G401 (cell line): ENCODE measurements around the gene MDM1. TPM values are rescaled to one million over a fixed set of nuclear protein-coding genes. Genes with fewer than 3 reads are reported as not detected.

Experiments
- DNase-seq: peaks from one replicate; pipeline ENCODE4 v3.0.0-alpha.2; 2015; ENCODE audit warnings: low spot score
- in situ Hi-C: cut with HindIII; loops from 2 replicates; pipeline ENCODE4 v1.10.0; 2016; ENCODE audit warnings: low sequenced_read_pairs, mixed read lengths
- total RNA-seq: library from RNA; depleted of rRNA; stranded (reverse); fragments of >200 nt; shearing (Covaris generic); gene quantifications from 2 replicates; pipeline ENCODE4 v1.2.3, GENCODE V29; 2014

Gene MDM1
- total RNA-seq, 1 experiment from 2014 or later: 12.8 TPM

GRCh38 chr12:68331500-68331868 is 678 bp downstream of the MDM1 start:
- in situ Hi-C loops: no loop called here
- DNase-seq: no peak

DNA sequence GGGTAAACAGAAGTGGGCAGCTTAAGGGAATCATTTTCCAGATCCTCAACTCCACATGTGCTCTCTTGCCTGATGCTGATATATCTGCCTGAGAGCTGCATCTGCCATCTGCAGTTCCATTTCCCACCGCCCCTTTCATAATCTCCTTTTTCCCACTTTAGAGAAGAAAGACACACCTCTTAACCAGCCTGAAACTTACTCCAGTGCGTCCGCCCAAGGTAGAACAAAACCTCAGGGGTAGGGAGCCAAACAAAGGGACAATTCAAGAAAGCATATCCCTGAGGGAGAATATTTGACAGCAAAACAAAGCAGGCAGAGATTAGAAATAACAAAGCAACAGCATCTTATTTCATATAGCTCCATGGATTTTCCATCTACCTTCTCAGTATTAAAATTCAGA is 4.3 kb downstream of the MDM1 start:
- in situ Hi-C loops: no loop called here

GRCh38 chr12:68326716-68327115 is 5.4 kb downstream of the MDM1 start:
- in situ Hi-C loops: no loop called here
- DNase-seq: no peak

More for the DNA sequence above, 4.3 kb downstream of the MDM1 start:
- DNase-seq: no peak

DNA sequence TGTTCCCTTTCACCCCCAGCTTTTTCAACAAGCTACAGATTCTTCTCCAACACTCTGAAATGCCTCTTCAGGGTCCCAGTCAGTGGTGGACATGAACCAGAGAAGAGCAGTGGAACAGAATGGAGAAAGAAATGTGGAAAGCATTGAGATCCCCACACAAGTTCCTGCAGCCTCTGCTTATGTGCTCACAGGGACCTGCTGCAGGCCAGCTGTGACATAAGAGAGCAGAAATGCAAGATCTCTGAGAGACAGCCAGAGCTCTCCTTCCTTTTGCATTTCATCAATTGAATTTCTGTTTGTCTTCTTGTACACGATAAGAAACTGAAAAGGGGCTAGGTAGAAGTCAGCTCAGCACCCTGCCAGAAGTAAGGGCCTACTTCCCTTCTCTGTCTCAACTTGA is 6.2 kb downstream of the MDM1 start:
- DNase-seq: no peak
- in situ Hi-C loops: no loop called here

DNA sequence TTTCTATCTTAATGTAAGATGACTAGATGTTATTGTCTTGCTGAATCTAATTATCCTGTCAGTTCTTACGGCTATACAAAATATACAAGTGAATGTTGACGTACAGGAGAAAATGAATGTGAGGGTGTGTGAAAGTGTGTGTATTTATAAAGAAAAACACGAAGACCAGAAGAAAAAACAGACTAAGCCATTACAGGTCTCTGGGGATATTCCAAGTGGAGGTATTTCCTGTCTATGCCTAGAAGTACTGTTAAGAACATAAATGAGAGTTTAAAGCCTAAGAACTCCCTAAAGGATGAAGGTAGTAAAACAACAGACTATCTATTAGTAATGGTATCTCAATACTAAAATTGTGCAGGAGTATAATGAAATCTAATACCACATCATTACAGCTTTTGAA is 7.6 kb downstream of the MDM1 start:
- DNase-seq: no peak
- in situ Hi-C loops: no loop called here

DNA sequence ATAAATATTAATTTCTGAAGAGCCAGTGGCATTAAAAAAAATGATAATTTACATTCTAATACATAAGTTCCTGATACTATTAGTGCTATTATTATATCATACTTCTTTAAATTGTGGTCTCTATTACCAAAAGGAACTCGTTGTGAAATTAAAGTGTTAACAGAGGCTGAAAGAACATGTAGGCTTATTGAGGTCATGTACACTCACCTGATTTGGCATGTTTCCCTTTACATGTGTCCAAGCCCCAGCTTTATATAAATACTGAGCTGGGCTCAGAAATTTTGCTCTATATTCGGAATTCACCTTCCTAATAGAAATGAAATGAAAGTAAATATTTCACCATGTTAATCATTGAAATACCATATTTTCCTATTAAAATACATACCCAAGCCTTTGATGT is 11.0 kb downstream of the MDM1 start:
- no peak for DNase-seq
- in situ Hi-C loops: no loop called here

GRCh38 chr12:68319988-68320623 is 12.1 kb downstream of the MDM1 start:
- in situ Hi-C loops: no loop called here
- DNase-seq: no peak

DNA sequence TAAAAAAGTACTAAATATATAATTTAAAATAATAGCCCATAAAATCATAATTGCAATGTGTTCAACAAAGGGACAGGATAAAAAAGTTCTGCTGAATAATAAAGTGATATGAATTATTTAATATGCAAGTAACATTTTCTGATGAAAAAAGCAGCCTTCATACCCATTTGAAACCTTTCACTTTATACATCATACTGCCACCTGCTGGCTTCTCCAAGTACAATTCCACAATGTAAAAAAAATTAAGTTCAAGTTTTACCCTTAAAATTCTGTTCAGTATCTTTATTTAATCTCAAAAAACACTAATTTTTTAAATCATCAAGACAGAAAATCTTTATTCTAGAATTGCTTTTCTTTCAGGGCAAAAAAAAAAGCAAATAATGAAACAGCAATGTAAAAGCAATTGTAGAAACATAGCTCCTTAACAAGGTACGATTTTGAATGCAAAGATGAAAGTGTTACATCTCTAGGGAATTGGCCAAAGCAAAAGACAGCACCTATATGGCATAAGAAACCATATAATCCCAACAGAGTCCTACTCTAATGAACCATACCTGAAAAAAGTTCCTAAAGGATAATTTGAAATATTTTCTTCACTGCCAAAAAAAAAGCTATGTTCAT is 15.0 kb downstream of the MDM1 start:
- peak; percentile 49 for DNase-seq
- in situ Hi-C loops: no loop called here

DNA sequence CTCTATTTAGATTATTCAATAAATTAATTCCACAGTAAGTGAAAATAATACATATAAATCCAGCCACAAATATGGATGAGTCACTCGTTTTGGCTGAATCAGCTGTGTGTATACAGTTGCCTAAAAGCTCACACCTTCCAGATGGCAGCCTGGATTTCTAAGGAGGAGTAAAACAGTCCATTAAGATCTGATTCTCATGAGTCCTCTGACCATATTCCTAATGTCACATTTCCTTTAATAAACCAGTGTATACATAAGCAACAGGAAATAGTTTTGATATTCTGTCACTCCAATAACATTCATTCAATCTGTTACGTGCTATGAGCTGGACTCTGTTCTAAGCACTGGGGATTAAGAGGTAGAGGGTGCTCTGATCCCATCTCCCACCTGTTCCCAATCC is 21.8 kb downstream of the MDM1 start:
- no peak for DNase-seq
- in situ Hi-C loops: no loop called here

DNA sequence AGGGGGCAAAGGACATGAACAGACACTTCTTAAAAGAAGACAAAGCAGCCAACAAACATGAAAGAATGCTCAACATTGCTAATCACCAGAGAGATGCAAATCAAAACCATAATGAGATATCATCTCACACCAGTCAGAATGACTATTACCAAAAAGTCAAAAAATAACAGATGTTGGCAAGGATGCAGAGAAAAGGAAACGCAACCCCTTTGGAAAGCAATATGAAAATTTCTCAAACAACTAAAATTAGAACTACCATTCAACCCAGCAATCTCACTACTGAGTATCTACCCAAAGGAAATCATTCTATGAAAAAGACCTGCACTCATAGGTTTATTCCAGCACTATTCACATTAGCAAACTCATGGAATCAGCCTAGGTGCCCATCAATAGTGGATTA is 25.6 kb downstream of the MDM1 start:
- no peak for DNase-seq
- in situ Hi-C loops: no loop called here

DNA sequence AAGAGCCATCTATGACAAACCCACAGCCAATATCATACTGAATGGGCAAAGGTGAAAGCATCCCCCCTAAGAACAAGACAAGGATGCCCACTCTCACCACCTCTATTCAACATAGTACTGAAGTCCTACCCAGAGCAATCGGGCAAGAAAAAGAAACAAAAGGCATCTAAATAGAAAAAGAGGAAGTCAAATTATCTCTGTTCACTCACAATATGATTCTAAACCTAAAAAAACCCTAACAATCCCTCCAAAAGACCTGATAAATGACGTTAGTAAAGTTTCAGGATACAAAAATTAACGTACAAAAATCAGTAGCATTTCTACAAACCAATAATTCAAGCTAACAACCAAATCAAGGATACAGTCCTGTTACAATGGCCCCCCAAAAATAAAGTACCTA is 26.9 kb downstream of the MDM1 start:
- no peak for DNase-seq
- in situ Hi-C loops: no loop called here

GRCh38 chr12:68304626-68305025 is 27.5 kb downstream of the MDM1 start:
- in situ Hi-C loops: no loop called here
- no peak for DNase-seq

DNA sequence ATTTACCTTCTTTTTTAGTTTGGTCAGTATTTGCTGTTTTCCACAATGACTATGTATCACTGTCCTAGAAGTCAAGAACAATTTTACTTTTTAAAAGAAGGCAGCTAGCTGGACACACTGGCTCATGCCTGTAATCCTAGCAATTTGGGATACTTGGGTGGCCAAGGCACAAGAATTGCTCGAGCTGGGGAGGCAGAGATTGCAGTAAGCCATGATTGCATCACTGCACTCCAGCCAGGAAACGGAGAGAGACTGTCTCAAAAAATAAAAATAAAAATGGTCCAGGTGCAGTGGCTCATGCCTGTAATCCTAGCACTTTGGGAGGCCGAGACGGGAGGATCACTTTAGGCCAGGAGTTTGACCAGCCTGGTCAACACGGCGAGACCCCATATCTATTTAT is 28.3 kb downstream of the MDM1 start:
- DNase-seq: no peak
- in situ Hi-C loops: no loop called here

DNA sequence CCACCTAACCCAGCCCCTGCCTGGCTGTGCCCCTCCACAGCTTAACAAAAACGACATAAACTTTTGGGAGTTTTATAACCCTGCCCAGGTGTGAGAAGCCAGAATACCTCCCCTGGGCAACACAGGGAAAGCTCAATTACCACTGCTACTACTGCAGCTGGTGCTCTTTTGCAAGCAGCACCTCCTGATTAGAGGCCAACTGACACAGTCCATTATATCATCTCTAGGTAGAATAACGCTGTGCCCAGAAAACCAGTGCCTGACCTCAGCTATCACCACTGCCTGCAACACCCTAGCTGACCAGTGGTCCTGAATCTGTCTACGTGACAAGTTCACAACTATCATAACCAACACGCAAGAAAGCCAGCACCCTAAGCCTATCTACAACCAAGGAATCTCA is 34.2 kb downstream of the MDM1 start:
- no peak for DNase-seq
- in situ Hi-C loops: no loop called here

GRCh38 chr12:68294251-68294650 is 37.9 kb downstream of the MDM1 start:
- DNase-seq: no peak
- in situ Hi-C loops: no loop called here

DNA sequence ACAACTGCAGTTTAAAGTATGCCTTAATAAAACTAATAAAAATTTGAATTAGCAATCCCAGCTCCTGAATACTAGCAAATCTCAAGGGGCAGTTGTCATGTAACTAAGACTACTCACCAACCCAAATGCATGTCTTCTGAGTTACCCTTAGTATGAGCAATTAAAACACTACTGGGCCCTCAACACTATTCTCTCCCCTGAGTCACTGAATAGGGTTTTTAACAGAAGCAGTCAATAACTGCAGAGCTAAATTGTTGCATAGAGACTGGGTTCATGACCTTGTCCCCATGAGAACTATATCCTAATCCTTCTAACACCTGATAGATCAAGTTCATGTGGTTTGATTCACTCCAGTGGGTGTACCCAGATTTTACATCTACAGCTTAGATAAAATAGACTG is 38.8 kb downstream of the MDM1 start:
- no peak for DNase-seq
- in situ Hi-C loops: no loop called here

GRCh38 chr12:68292151-68292943 is 39.8 kb downstream of the MDM1 start:
- DNase-seq: no peak
- in situ Hi-C loops: no loop called here

DNA sequence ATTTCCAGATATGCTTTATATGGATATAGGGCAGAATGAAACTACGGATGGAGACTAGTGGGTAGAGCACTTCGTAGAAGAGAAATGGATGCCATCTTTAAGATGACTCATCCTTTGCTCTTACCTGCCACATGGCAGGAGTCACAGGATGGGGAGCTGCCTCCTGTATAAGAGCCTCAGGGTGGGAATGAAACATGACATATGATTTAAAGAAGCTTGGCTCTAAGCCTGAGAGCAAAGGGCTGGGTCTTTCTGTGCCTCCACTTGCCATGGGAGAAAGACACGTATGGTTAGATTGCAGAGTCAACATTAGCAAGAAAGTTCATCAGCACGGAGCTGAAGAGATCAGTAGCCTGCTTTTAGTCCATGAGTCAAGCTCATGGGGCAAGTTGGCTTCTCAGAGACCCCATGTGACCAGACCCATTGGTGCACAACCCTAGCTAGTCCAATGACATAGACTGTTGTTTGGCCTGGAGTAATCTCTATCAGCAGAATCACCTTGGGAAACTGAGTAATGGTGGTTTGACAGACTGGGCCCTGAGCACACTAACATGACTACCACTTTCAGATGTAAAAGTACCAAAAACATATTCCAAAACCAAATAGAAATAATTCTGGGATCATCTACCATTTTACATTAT is 40.6 kb downstream of the MDM1 start:
- in situ Hi-C loops: no loop called here
- no peak for DNase-seq

DNA sequence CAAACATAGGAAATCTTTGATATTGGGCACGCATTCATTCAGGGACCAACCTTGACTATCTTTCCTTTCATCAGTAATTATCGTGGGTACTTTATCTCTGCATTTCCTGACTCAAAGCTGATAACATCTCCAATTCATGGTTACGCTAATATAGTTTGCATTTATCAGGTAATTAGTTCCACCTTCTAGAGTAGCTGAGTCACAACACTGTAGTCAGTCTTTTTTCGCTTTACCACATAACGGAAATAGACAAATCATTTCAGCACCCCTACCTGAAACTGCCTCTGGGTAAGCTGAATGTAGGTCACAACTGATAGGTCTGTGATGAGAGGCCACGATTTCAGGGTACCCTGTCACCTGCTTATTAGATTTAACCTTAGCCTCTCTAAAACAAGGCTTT is 42.0 kb downstream of the MDM1 start:
- in situ Hi-C loops: no loop called here
- DNase-seq: no peak

GRCh38 chr12:68287106-68287505 is 45.1 kb downstream of the MDM1 start:
- in situ Hi-C loops: no loop called here
- no peak for DNase-seq
